Astrocyte of the spinal cord (primary cell): ENCODE measurements around the gene OR5K1.

Experiments
- DNase-seq: peaks from one replicate; pipeline ENCODE4 v3.0.0; 2011; ENCODE audit warnings: low read depth, low spot score
- H3K4me3 ChIP-seq: 2 replicates; pipeline ENCODE4 v1.5.1; 2011; ENCODE audit warnings: low read depth, mild to moderate bottlenecking, low read length, moderate library complexity
- in situ Hi-C: cut with HindIII; loops from 2 replicates; pipeline ENCODE4 v1.10.0; 2017; ENCODE audit warnings: low sequenced_read_pairs
- TF ChIP-seq, protein P1 (sequence below): IDR thresholded peaks from 2 replicates; pipeline ENCODE4 v1.5.1; 2012; ENCODE audit warnings: low read depth, mild to moderate bottlenecking, low read length, inconsistent platforms

The OR5K1 gene

DNA sequence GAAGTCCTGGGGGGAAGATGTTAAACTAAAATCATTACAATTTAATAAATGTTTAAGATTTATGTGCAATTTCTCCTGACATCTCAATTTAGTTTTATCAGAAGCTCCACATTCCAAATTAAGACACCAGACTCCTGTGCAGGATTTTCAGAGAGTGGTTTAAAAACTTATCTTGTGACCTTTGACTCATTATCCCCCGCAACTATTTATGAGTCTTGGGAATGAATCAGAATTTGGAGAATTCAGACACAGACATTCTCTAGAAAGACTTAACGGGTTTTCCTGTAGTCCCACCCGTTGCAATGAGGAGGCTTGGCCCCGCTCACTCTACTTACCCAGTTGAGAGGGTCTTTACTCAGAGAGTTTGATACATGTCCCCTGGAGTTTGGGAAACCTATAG, 41.5 kb downstream of the OR5K1 start:
- in situ Hi-C loops = no loop called here

DNA sequence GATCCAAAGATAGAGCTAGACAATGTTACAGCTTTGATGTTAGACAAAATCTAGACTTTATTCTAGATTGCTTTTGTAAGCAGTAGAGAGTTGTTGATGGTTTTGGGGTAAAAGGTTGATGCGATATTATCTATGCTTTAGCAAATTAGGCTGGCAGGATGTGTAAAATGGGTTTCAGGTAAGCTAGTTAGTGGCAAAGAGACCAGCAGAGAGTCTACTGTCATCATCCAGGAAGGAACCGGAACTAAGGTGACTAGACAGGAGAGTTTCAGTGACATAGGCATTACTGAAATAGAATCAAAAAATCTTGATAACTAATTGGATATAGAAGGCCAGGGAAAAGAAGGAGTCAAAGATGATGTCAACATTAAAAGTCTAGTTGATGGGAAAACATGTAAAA, 45.6 kb downstream of the OR5K1 start:
- no peak for DNase-seq
- TF ChIP-seq, protein P1, sequence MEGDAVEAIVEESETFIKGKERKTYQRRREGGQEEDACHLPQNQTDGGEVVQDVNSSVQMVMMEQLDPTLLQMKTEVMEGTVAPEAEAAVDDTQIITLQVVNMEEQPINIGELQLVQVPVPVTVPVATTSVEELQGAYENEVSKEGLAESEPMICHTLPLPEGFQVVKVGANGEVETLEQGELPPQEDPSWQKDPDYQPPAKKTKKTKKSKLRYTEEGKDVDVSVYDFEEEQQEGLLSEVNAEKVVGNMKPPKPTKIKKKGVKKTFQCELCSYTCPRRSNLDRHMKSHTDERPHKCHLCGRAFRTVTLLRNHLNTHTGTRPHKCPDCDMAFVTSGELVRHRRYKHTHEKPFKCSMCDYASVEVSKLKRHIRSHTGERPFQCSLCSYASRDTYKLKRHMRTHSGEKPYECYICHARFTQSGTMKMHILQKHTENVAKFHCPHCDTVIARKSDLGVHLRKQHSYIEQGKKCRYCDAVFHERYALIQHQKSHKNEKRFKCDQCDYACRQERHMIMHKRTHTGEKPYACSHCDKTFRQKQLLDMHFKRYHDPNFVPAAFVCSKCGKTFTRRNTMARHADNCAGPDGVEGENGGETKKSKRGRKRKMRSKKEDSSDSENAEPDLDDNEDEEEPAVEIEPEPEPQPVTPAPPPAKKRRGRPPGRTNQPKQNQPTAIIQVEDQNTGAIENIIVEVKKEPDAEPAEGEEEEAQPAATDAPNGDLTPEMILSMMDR = no peak
- H3K4me3 ChIP-seq = no peak overlapping the region
- in situ Hi-C loops = no loop called here

More for the DNA sequence above, 41.5 kb downstream of the OR5K1 start:
- TF ChIP-seq, protein P1 = no peak
- H3K4me3 ChIP-seq = no peak overlapping the region
- no peak for DNase-seq

DNA sequence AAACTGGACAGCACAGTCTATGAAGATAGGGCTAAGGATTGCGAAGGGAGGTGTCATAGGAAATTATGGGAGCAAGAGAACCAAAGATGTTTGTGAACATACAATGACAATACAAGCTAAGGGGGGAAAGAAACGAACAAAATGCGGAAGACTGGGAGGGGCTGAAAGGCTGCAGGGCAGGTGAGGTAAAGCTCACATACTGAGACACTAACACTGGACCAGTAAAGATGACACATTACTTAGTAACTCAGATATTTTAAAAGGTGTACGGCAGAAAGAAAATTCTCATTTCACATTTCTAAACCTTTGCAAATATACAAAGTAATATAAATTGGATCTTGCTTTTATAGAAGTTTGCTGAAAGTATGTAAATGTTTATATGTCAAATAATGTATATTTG, 49.6 kb downstream of the OR5K1 start:
- TF ChIP-seq, protein P1 = no peak
- H3K4me3 ChIP-seq = no peak overlapping the region
- in situ Hi-C loops = no loop called here

DNA sequence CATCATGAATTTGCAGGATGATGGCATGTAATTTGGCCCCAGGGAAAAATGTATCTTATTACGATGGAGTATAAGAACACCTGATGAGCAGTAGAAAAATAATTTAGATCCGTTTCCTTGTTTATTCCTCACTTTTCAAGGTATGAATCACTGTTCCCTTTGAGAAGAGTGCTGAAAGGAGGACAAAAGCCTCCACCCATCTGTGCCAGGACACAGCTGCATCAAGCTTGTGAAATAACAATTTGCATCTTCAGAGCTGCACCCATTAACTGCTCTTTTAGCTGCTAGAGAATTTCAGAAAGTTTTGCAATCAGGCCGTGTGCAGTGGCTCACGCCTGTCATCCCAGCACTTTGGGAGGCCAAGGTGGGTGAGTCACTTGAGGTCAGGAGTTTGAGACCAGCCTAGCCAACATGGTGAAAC, 50.1 kb downstream of the OR5K1 start:
- peak; percentile 11 for DNase-seq

More for the DNA sequence above, 49.6 kb downstream of the OR5K1 start:
- DNase-seq = no peak

DNA sequence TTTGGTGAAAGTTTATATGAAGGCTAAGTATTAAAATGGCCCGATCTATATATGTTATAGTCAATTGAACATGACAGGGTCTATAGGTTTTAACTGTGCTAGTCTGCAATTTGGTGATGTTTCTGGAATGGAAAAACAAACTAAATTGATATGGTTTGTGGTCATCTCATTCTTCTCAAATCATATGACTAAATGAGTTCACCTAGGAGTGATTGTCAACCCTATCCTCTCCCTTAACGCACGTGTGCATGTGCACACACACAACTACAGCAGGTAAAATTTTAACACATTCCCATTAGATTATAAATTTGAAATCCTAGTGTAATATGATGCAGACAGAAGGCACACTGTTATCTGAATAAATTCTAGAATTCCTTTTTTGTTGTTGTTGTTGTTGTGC, 50.7 kb downstream of the OR5K1 start:
- H3K4me3 ChIP-seq = no peak overlapping the region
- no peak for DNase-seq
- TF ChIP-seq, protein P1 = no peak
- in situ Hi-C loops = no loop called here

More for the DNA sequence above, 50.1 kb downstream of the OR5K1 start:
- H3K4me3 ChIP-seq = no peak overlapping the region
- in situ Hi-C loops = no loop called here
- TF ChIP-seq, protein P1 = no peak

DNA sequence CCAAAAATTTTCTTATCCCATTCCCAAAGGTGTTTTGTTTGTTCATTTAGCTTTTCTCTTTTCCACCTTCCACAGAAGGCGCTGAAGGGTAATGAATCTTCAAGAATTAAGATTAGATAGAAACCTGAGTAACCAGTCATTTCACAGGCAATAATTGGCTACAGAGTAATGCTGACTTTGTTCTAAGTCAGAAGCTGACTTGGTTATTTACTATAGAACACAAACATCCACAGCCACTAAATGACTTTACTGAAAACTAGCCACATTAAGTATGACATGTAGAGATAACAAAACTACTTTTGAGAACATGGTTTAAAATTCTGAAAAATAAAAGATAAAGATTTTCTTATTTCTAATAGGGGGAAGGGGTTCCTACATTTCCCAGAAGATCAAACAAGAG, 51.9 kb downstream of the OR5K1 start:
- DNase-seq = no peak
- TF ChIP-seq, protein P1 = no peak
- in situ Hi-C loops = no loop called here
- no peak overlapping the region for H3K4me3 ChIP-seq

DNA sequence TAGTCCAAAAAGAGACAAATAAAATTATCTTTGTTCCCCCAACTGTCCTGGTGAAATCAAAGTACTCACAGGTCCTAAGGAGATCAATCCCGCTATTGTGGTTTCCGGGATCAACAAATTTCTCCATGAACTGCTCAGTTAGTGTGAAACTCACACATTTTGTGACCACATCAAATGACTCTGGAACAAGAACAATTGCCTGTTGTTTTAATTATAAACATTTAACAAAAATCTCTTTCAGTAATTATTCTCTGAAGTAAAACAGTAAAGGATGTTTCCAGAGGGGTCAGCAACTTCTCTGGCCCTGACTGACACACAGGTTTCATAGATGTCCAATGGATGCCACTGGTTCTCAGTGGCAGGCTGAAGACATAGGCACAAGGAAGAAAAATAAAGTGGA, 55.8 kb downstream of the OR5K1 start:
- no peak overlapping the region for H3K4me3 ChIP-seq
- no peak for DNase-seq
- in situ Hi-C loops = no loop called here
- TF ChIP-seq, protein P1 = no peak
